ENCODE results near the gene LRRC10B. TPM values are rescaled to one million over a fixed set of nuclear protein-coding genes. Genes with fewer than 3 reads are reported as not detected.
A peak's percentile ranks its signal among the peaks of the same experiment; 100 is the strongest.

Gene LRRC10B
- total RNA-seq, 4 donors from 2014 or later, result 0.22 to 3.0 (median 0.66) TPM

- Histone ChIP-seq H3K4me3 (replicated peaks in 1 of 3) (no peak overlapping the region), H3K4me1 (peaks cover 64 to 86% of the 10 kb centered on the region in 2 donors), H3K36me3 (no peaks in the 10 kb centered on the region), H3K27ac (peak overlapping the region in 2 of 3 donors; percentile 88 to 94), H3K27me3 (no peaks in the 10 kb centered on the region), H3K9me3 (no peaks in the 10 kb centered on the region)
- 67 to 90% methylated on average over 1 to 2 of the region's 2 CpGs for WGBS, 2 donors
- intact Hi-C loops (cut with DNase I), result no loop called here
- peak in 1 of 2 donors; percentile 17 for DNase-seq
- no peak for TF ChIP-seq POLR2A (IDR thresholded peaks at IDR 0.05)
- TF ChIP-seq CTCF (IDR thresholded peaks at IDR 0.05), result no peak
These were observed 28.2 kb downstream of the LRRC10B start for GRCh38 chr11:61536676-61537270.

GRCh38 chr11:61537326-61537725 lies 28.8 kb downstream of the LRRC10B start:
- Histone ChIP-seq H3K27ac (peak overlapping the region in 2 of 3 donors; percentile 88 to 94), H3K9me3 (no peaks in the 10 kb centered on the region), H3K4me1 (peaks cover 64 to 86% of the 10 kb centered on the region in 2 donors), H3K36me3 (no peaks in the 10 kb centered on the region), H3K4me3 (replicated peaks in 1 of 3) (no peak overlapping the region), H3K27me3 (no peaks in the 10 kb centered on the region)
- no peak for DNase-seq
- whole genome bisulfite sequencing, 2 donors, result 95 to 98% methylated on average over 5 to 6 of the region's 8 CpGs
- TF ChIP-seq CTCF (IDR thresholded peaks at IDR 0.05) (no peak), POLR2A (IDR thresholded peaks at IDR 0.05) (no peak)
- intact Hi-C loops (cut with DNase I), result no loop called here

- Histone ChIP-seq H3K9me3 (no peaks in the 10 kb centered on the region), H3K36me3 (no peaks in the 10 kb centered on the region), H3K4me1 (peaks cover 52 to 77% of the 10 kb centered on the region in 2 donors), H3K27ac (peak overlapping the region in 2 of 3 donors; percentile 78 to 88), H3K27me3 (no peaks in the 10 kb centered on the region), H3K4me3 (replicated peaks in 1 of 3) (no peak overlapping the region)
- intact Hi-C loops (cut with DNase I), result no loop called here
- WGBS, 2 donors, result 61 to 65% methylated on average over 3 to 9 of the region's 9 CpGs
- no peak for DNase-seq
- TF ChIP-seq CTCF (IDR thresholded peaks at IDR 0.05), result no peak
- TF ChIP-seq POLR2A (IDR thresholded peaks at IDR 0.05), result no peak
These were observed 30.1 kb downstream of the LRRC10B start for GRCh38 chr11:61538636-61538961.

GRCh38 chr11:61539006-61539405 lies 30.5 kb downstream of the LRRC10B start:
- no peak for TF ChIP-seq POLR2A (IDR thresholded peaks at IDR 0.05)
- DNase-seq, result peak; percentile 53 to 62
- intact Hi-C loops (cut with DNase I), result no loop called here
- WGBS, 2 donors, result 36 to 55% methylated on average over 11 of the region's 11 CpGs
- Histone ChIP-seq H3K9me3 (no peaks in the 10 kb centered on the region), H3K4me3 (replicated peaks in 1 of 3) (no peak overlapping the region), H3K27ac (peak overlapping the region in 2 of 3 donors; percentile 78 to 88), H3K27me3 (no peaks in the 10 kb centered on the region), H3K4me1 (peaks cover 48 to 73% of the 10 kb centered on the region in 2 donors), H3K36me3 (no peaks in the 10 kb centered on the region)

GRCh38 chr11:61539831-61540357 lies 31.3 kb downstream of the LRRC10B start:
- no peak for DNase-seq
- intact Hi-C loops (cut with DNase I), result no loop called here
- no peak overlapping the region for H3K4me3 ChIP-seq (replicated peaks in 1 of 3)
- H3K36me3 ChIP-seq, result no peaks in the 10 kb centered on the region
- peak overlapping the region in 2 of 3 donors; percentile 78 to 88 for H3K27ac ChIP-seq
- TF ChIP-seq POLR2A (IDR thresholded peaks at IDR 0.05) (no peak), CTCF (IDR thresholded peaks at IDR 0.05) (no peak)
- no peaks in the 10 kb centered on the region for H3K27me3 ChIP-seq
- peaks cover 43 to 65% of the 10 kb centered on the region in 2 donors for H3K4me1 ChIP-seq
- WGBS, 2 donors, result 73 to 75% methylated on average over 14 of the region's 14 CpGs
- no peaks in the 10 kb centered on the region for H3K9me3 ChIP-seq

All from thyroid gland (tissue), 4 donors.